Subcutaneous abdominal adipose tissue (tissue), 5 donors: Measurements from ENCODE around the gene CUBN.
"Not testable (repeated sequence)": the region's sequence is repeated elsewhere in the genome, so short reads cannot be mapped to it uniquely, and the experiment has no call there.

Experiments used
- H3K27ac ChIP-seq: one replicate; pipeline ENCODE4 v1.7.0; 2013; ENCODE audit warnings: low read depth, mild to moderate bottlenecking, inconsistent platforms, low read length, moderate library complexity
- H3K27me3 ChIP-seq, 5 donors: one replicate each; pipeline ENCODE4 v1.7.0; 2013; ENCODE audit warnings: low read length in 5 of 5, inconsistent platforms in 1 of 5; ENCODE audit not compliant: control insufficient read depth in 5 of 5, insufficient read depth in 4 of 5
- H3K36me3 ChIP-seq, 5 donors: one replicate each; pipeline ENCODE4 v1.7.0; 2013; ENCODE audit warnings: low read length in 5 of 5; ENCODE audit not compliant: control insufficient read depth in 5 of 5, insufficient read depth in 5 of 5
- H3K4me1 ChIP-seq, 5 donors: one replicate each; pipeline ENCODE4 v1.7.0; 2013; ENCODE audit warnings: low read length in 5 of 5, mild to moderate bottlenecking in 3 of 5, moderate library complexity in 1 of 5; ENCODE audit not compliant: control insufficient read depth in 5 of 5, insufficient read depth in 5 of 5
- H3K4me3 ChIP-seq, 5 donors: one replicate each; pipeline ENCODE4 v1.7.0; 2013; ENCODE audit warnings: low read length in 5 of 5, low read depth in 1 of 5
- H3K9ac ChIP-seq, 5 donors: one replicate each; pipeline ENCODE4 v1.7.0; 2013; ENCODE audit warnings: low read length in 5 of 5, mild to moderate bottlenecking in 4 of 5, moderate library complexity in 3 of 5
- H3K9me3 ChIP-seq, 5 donors: one replicate each; pipeline ENCODE4 v1.7.0; 2013; ENCODE audit warnings: low read length in 5 of 5; ENCODE audit not compliant: control insufficient read depth in 5 of 5
- donor health status: healthy.
- donor health status: healthy.
- donor health status: healthy.
- donor health status: healthy.
- donor health status: healthy.

Gene CUBN

DNA sequence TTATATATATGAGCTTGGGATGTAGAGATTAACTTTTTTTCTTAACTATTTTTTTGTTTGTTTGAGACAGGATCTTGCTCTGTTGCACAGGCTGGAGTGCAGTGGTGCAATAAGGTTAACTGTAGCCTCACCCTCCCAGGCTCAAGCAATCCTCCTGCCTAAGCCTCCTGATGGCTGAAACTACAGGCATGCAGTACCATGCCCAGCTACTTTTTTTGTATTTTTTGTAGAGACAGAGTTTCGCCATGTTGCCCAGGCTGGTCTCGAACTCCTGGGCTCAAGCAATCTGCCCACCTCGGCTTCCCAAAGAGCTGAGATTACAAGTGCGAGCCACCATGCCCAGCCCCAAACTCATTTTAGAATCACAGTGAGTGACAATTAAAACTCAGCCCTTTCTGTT, 105.2 kb downstream of the CUBN start:
- Histone ChIP-seq H3K4me1 (peaks cover 10 to 49% (median 41%) of the 10 kb centered on the region in 5 donors), H3K9me3 (no peaks in the 10 kb centered on the region), H3K27ac (no peak overlapping the region), H3K9ac (no peak overlapping the region), H3K27me3 (no peaks in the 10 kb centered on the region), H3K4me3 (no peak overlapping the region), H3K36me3 (no peaks in the 10 kb centered on the region)

DNA sequence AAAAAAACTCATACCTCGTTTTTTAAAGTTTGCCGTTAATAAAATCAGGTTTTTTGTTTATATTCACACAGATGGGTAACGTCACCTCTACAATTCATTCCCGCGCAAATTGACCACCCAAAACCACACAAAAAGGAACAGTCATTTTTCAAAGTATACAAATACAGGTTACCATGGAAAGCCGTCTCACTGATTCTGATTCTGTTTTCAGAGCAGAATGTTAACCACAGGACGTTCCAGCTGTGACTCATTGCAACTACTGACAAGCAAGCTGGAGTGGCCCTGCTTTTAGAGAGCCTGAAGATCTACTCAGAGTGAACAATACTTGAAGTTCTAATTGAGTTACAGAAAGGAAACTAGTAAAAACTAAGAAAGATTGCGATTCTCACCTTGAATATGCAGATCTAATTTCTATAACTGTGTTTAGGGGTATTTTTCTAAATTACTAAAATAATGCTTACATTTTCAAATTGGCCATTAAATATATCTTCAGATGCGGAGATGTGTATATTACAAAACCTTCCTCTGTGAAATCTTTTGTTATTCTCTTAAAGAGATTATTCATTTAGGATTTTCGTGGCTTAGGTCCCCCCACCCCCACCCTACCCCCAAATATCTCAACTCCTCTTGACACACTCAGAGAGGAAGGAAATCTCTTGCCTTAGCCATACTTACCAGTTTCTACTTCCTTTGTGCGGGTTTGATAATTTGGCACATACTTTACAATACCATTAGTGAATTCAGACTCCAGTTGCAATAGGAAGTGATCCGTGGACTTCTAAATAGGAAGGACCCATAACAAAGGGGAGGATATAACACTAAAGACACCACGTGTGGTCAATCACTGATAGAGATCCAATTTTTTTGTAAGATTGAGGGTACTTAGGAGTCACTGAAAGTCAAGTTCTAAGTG, 106.0 kb downstream of the CUBN start:
- H3K9me3 ChIP-seq, result no peaks in the 10 kb centered on the region
- no peaks in the 10 kb centered on the region for H3K27me3 ChIP-seq
- H3K4me1 ChIP-seq, result peaks cover 7 to 41% (median 33%) of the 10 kb centered on the region in 5 donors
- no peak overlapping the region for H3K4me3 ChIP-seq
- H3K27ac ChIP-seq, result peak overlapping the region; percentile 64
- H3K9ac ChIP-seq, result peak overlapping the region in 3 of 5 donors; percentile 20 to 35 (median 34)
- H3K36me3 ChIP-seq, result no peaks in the 10 kb centered on the region

DNA sequence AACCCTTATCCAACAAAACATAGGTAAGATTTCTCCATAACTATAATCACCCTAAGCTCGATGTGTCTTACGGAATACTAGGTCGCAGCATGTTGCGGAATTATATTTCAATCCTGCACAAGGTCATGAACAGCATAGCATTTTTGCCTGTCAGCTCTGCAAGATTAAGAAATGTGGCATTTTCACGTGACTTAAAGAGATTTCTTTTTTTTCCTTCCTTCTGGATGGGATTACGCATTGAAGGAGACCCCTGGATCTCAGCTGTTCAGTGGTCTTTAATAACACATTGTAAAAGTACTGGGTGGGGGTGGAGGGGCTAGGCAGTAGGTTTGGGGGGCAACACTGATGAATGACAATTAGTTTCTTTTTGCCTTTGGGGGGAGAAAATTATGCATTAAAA, 106.7 kb downstream of the CUBN start:
- H3K9ac ChIP-seq, result peak overlapping the region in 2 of 5 donors; percentile 34 to 65
- no peaks in the 10 kb centered on the region for H3K9me3 ChIP-seq
- peak overlapping the region; percentile 64 for H3K27ac ChIP-seq
- H3K36me3 ChIP-seq, result no peaks in the 10 kb centered on the region
- H3K4me3 ChIP-seq, result peak overlapping the region in 1 of 5 donors; percentile 32
- H3K4me1 ChIP-seq, result peaks cover 7 to 40% (median 33%) of the 10 kb centered on the region in 5 donors
- no peaks in the 10 kb centered on the region for H3K27me3 ChIP-seq

DNA sequence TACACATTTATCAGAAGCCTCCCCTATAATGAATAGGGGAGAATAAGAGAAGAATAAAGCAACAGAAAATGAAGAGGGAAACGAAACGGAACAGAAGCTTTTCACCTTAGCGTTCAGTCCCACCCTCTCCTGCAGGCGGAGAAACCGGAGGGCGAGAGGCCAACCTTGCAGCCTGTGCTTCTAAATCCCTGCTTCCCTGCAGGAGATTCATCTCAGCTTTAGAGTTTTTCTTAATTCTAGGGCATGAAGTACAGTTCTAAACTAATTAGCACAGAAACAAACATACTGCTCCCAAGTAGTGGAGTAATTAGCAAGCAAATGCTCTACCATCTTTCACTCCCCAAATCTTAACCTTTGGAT, 107.2 kb downstream of the CUBN start:
- Histone ChIP-seq H3K4me3 (peak overlapping the region in 1 of 5 donors; percentile 32), H3K27me3 (no peaks in the 10 kb centered on the region), H3K9me3 (no peaks in the 10 kb centered on the region), H3K4me1 (peaks cover 7 to 40% (median 33%) of the 10 kb centered on the region in 5 donors), H3K27ac (peak overlapping the region; percentile 64), H3K36me3 (no peaks in the 10 kb centered on the region), H3K9ac (peak overlapping the region in 2 of 5 donors; percentile 53 to 65)

DNA sequence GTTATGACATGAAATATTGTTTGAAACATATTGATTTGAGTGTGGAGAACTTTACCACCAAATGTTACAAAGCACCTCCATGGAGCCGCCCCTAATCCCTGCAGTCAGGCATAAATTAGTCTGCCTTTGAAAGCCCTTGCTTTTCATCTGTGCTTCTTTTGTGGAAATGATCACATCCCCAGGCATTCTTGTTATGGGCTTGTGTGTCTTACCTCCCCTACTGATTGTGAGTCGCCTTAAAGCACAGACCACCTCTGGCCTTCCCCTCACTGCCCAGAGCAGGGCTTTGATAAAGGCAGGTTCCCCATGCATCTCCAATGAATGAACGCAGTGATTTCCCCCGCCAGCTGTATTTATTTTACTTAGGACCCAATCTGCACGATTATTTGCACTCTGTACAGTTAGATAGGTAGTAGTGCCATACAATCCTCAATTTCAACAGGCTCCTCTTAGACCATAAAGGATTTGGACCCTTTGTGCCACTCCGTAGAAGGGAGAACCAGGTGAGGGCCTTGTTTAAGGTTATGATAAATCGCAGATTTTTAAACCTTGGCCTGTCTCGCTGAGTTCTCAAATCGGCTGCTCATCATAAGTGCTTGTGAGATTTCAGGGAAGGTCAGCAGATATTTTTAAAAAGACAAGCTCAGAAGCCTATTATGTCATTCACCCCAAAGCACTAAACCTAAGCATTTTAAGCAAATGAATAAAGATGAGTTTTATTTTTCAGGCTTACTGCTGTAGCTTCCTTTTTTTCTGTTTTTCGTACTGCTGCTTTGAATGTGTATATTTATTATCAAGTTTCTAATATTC, 107.8 kb downstream of the CUBN start:
- Histone ChIP-seq H3K27me3 (no peaks in the 10 kb centered on the region), H3K27ac (peak overlapping the region; percentile 64), H3K9ac (peak overlapping the region in 2 of 5 donors; percentile 53 to 65), H3K9me3 (no peaks in the 10 kb centered on the region), H3K36me3 (no peaks in the 10 kb centered on the region), H3K4me3 (peak overlapping the region in 1 of 5 donors; percentile 32), H3K4me1 (peaks cover 7 to 39% (median 33%) of the 10 kb centered on the region in 5 donors)

DNA sequence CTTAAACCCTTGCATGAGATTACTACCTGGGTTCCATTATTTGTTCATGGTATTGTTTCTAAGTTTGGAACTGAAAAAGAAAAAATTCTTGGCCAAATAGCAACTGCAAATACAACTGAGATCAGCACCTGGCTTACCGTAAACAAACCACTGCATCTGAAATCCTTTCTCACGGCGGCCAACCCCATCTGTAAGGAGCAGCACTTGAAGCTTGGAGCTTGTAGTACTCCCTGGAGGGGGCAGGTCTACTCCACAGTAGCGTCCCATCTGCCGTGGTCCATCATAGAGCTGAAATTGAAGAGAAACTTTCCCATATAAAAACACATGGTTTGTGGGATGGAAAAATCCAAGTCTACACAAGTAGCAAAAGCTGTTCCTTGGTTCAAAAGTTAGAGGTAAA, 109.9 kb downstream of the CUBN start:
- H3K9me3 ChIP-seq, result no peaks in the 10 kb centered on the region
- no peak overlapping the region for H3K4me3 ChIP-seq
- H3K27ac ChIP-seq, result no peak overlapping the region
- no peaks in the 10 kb centered on the region for H3K36me3 ChIP-seq
- H3K27me3 ChIP-seq, result no peaks in the 10 kb centered on the region
- H3K4me1 ChIP-seq, result peaks cover 0 to 29% (median 24%) of the 10 kb centered on the region in 5 donors
- no peak overlapping the region for H3K9ac ChIP-seq

DNA sequence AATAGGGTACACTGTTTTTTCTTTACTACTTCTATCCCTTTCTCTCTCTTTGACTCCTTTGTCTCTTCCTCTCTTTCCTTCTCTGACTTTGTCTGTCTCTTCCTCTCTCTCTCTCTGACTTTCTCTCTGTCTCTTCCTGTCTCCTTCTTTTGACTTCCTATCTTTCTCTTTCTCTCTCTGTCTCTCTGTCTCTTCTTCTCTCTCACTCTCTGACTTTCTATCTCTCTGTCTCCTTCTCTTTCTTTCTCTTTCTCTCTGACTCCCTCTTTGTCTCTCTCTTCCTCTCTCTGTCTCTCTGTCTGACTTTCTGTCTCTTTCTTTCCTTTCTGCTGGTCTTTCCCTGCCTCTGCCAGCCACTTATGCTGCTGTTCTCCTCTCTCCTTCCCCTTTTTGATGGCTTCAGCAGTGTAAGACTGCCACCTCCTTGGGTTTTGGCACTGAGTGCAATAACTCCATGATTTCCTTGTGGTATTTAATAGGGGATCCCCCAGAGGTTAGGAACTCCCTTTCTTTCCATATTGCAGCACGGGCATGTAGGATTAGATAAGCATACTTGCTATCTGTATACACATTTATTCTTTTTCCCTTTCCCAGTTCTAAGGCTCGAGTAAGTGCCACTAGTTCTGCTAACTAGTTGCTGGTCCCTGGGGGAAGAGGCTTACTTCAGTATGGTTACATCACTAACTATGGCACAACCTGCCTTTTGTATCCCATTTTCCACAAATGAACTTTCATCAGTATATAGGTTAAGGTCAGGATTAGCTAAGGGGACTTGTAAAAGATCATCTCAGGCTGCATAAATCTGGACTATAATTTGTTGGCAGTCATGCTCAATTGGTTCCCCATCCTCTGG, 116.3 kb downstream of the CUBN start:
- not testable (repeated sequence) for H3K9ac ChIP-seq, H3K4me3 ChIP-seq, H3K27ac ChIP-seq, H3K9me3 ChIP-seq, H3K27me3 ChIP-seq, H3K36me3 ChIP-seq
- peaks cover 9 to 30% (median 28%) of the 10 kb centered on the region in 5 donors for H3K4me1 ChIP-seq

DNA sequence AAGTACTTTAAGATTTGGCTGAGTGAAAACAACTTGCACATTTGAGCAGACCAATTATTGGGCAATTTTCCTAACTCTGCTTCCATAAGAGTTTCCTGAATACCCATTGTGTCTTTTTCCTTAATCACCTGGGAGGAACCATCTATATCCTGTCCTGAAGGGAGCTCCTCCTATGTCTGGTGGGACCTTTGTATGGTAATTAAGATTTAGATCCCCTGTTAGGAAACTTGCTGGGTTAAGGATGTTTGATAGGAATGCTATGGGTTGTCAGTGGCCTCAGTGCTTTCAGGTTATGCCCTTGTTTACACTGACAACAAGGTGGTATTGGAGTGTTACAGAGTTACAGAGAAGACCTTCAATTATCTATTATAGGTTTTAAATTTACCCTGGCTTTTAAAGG, 116.9 kb downstream of the CUBN start:
- H3K4me1 ChIP-seq, result peaks cover 9 to 37% (median 35%) of the 10 kb centered on the region in 5 donors
- H3K36me3 ChIP-seq, H3K9me3 ChIP-seq, H3K4me3 ChIP-seq, H3K9ac ChIP-seq, H3K27ac ChIP-seq, H3K27me3 ChIP-seq: not testable (repeated sequence)

DNA sequence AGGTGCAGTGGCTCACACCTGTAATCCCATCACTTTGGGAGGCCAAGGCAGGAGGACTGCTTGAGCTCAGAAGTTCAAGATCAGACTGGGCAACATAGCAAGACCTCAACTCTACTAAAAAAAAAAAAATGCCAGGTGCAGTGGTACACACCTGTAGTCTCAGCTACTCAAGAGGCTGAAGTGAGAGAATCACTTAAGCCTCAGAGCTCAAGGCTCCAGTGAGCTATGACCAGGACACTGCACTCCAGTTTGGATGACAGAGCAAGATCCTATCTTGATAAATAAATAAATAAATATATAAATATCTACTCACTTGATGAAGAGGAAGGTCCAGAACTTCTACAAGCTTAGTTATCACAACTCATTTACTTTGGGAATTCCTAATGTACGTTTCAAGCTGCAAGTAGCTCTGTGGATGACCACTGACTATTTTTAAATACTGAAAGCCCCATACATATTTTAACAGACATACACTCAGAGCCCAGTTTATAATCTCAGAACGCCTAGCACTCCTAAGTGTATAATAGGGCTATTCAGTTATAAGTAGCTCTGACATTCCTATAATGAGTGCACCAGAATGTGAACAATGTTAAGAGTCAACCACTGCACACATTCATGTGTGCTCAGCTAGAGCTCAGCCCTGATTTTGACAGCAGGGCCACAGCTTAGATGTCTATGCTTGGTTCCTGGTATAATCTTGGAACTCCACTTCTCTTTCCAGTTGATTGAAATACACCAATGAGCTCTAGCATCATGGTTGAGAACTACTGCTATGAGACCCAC, 119.1 kb downstream of the CUBN start:
- H3K36me3 ChIP-seq, result no peaks in the 10 kb centered on the region
- H3K9ac ChIP-seq, result peak overlapping the region in 1 of 5 donors; percentile 35
- H3K4me3 ChIP-seq, result no peak overlapping the region
- peaks cover 9 to 48% (median 46%) of the 10 kb centered on the region in 5 donors for H3K4me1 ChIP-seq
- no peaks in the 10 kb centered on the region for H3K27me3 ChIP-seq
- peak overlapping the region; percentile 90 for H3K27ac ChIP-seq
- H3K9me3 ChIP-seq, result no peaks in the 10 kb centered on the region
